Measurements from ENCODE around the gene TNIP1.

Gene TNIP1

GRCh38 chr5:151105561-151105960 lies 24.7 kb upstream of the TNIP1 start:
- no peak for DNase-seq (ENCODE audit: low spot score)

GRCh38 chr5:151104795-151105194 lies 24.0 kb upstream of the TNIP1 start:
- DNase-seq (ENCODE audit: low spot score): no peak

DNA sequence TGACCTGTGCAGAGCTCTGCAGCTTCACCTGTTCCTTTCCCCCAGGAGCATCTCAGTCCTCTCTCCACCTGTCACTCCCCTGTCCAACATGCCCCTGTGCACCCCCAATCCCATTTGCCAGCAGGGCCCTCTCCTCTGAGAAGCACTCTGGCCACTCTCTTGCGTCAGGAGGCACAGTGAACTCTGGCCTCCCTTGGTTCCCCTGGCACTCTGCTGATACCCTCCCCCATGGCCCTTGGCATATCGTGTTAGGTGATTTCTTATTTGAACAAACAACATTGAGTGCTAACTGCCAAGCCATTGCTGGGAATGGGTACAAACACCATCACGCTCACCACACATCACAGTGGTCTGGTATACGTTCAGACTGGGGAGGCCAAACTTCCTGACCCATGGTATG lies 20.9 kb upstream of the TNIP1 start:
- no peak for DNase-seq (ENCODE audit: low spot score)

- DNase-seq (ENCODE audit: low spot score): no peak
Observed at GRCh38 chr5:151101151-151101550, 20.3 kb upstream of the TNIP1 start.

DNA sequence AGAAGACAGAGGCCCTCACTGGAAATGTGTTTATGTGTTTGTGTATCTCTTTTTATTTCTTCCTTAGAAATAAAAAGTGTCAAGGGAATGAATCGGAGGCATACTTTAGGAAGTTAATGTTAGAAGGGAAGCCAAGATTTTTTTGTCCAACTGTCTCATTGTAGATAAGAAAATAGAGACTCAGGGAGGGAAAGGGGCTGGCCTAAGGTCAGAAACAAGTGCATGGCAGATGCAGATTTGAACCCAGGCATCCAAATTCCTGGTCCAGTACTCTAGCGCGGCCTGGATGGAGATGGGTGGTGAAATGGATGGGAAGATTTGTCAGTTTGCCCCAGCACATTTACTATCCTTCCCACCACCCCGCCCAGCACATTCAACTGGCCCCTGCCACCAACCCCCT lies 19.8 kb upstream of the TNIP1 start:
- no peak for DNase-seq (ENCODE audit: low spot score)

- DNase-seq (ENCODE audit: low spot score): no peak
Observed at GRCh38 chr5:151098768-151099121, 17.9 kb upstream of the TNIP1 start.

DNA sequence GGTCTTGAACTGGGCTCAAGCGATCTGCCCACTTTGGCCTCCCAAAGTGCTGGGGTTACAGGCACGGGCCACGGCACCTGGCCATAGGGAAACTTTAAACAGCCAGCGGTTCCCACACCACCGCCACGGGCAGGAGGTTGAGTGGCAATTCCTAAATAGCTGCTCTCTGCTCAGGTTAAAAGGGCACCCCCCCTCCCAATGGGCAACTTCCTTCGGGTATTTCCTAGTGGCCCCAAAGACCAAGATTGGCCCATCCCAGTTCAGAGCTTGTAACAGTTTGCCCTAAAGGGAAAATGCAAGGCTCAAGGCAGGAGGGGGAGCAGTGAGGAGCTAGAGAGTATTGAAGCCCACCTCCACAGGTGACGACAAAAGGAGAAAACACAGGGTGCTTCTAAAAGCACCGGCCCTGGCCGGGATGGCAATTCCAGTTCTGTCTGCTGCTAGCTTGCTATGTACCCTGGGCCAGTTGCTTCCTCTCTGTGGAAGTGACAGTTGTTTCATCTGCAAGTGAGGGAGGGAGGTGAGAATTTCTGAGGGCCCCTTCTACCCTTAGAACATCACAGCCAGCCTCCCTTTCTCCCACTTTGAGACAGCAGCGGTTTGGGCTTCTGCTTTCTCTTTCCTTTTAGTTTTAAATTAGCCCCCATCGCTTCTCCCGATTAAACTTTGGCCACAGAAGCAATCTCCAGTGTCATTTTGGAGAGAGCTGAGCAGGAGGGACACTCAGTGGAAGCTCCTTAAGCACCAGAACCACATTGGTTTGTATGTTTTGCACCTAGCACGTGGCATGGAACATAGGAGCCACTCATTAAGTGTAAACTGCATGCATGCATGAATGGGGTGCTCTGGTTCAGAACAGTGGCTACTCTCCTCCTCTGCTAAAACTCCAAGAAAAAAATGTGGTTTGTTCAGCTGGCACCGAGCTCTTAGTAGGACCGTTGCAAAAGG lies 17.3 kb upstream of the TNIP1 start:
- peak; percentile 31 for DNase-seq (ENCODE audit: low spot score)

- DNase-seq (ENCODE audit: low spot score): no peak
Observed at GRCh38 chr5:151097061-151097460, 16.2 kb upstream of the TNIP1 start.

DNA sequence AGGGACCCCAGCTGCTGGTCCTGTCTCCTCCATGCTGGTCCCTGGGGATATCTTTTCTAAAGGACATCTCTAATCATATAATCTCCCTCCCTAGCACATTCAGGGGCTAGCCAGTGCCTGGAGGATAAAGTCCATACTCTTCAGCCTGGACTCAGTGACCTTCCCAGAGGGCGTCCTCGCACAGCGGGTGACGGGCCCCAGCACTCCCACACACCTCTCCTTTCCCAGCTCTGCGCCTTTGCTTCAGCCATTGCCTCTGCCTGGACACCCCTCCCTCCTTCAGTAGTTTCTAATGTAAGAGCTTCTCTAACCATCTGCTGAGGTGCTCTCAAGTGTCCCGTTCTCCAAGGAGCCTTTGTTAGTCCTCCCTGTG lies 15.2 kb upstream of the TNIP1 start:
- no peak for DNase-seq (ENCODE audit: low spot score)

- no peak for DNase-seq (ENCODE audit: low spot score)
Observed at GRCh38 chr5:151095341-151096000, 14.6 kb upstream of the TNIP1 start.

DNA sequence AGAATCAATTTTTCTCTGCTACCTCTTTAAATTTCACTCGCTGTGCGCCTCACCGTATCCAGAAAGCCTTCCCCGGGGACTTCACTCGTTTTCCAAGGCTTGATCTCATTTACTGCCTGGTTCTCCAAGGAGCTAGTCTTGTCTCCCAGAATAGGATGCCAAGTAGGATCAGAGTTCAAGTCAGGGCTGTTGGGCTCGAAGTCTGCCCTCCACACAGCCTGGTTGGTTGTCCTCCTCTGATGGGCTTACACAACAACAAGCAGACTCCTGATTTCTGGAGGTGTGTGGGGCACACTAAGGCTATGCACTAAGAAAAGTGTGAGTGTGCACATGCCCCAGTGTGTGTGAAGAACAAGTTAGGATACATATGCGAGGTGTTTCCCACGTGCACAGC lies 14.0 kb upstream of the TNIP1 start:
- DNase-seq (ENCODE audit: low spot score): no peak

DNA sequence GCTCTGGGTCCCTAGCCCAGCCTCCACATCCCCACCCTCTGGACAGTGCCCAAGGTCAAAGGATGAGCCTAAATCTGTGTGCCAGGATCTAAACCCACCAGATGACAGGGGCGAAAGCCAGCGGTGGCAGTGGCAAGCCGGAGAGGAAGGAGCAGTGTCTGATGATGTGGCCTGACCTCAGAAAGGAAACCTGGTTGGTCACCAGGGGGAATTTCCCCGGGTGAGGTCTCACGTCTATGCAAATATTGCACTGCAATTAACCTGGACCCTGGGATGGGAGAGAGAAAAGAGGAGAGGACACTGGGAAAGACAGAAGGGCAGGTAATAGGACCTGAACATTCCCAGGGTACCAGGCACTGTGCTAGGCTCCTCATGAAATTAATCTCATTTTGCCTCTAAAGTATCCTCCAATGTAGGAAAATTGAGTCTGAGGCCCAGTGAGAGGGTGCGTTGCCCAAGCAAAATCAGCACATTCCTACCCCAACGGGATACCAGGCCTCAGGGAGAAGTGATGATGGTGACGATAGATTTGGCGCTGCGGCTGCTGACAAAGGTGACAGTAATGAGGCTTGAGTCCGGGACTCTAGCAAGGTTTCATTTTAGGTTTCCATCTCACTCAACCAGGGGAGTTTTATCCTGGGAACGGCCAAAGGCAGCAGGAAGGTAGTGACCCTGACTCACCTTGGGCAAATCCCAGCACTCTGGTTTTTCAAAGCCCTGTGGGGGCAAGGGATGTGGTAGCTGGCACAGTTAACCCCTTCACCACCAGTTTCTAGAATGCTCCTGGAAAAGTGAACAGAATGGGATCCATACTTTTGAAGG lies 13.4 kb upstream of the TNIP1 start:
- no peak for DNase-seq (ENCODE audit: low spot score)

- DNase-seq (ENCODE audit: low spot score): peak; percentile 41
Observed at GRCh38 chr5:151093476-151093889, 12.6 kb upstream of the TNIP1 start.

DNA sequence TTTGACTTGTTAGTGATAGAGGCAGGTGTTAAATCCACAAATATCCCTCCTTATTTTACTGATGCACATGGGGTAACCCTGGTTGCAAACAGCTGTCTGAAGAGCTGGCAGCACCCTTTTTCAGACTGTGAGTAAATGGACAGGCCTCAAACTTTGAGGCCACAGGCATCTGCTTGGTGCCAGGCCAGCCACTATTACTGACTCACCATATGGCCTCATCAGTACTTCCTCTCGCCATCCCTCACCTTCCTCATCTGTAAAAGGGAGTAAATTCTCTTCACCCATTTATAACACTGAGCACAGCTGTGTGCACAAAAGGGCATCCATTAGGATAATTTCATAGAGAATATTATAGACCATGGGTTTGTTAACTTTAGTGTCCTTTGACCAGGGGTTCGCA lies 11.9 kb upstream of the TNIP1 start:
- DNase-seq (ENCODE audit: low spot score): no peak

DNA sequence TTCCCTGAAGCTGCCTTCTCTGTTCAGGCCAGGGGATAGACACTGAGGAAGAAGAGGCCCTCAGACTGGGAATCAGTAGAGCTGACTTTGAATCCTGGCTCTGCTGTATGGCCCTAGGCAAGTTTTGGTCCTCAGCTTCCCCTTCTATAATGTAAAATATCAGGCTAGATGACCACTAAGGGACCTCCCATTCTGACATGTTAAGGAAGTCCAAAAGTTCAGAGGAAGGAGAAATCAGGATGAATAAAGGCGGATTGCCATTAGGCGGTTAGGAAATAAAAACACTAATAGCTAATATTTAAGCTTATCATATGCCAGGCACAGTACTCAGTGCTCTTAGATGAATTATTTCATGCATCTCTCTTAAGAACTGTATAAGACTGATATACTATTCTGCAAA lies 8.9 kb upstream of the TNIP1 start:
- DNase-seq (ENCODE audit: low spot score): no peak

DNA sequence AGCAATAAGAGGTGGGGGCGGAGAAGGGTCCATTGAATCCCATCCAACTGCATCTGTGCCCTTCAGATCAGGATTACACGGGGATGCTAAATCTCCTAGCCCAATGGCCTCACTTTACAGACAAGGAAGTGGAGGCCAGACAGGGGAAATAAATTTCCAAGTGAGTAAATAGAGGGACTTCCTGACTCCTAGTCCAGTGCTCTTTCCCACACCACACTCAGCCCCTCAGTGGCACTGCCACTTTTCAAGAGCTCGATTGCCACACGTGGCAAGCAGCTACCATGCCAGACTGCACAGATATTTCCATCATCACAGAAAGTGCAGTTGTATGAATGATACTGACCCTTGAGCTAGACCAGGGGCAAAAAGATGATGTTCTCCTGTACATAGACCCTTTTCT lies 8.2 kb upstream of the TNIP1 start:
- no peak for DNase-seq (ENCODE audit: low spot score)

GRCh38 chr5:151087486-151087885 lies 6.7 kb upstream of the TNIP1 start:
- no peak for DNase-seq (ENCODE audit: low spot score)

- DNase-seq (ENCODE audit: low spot score): no peak
Observed at GRCh38 chr5:151086905-151087360, 6.1 kb upstream of the TNIP1 start.

DNA sequence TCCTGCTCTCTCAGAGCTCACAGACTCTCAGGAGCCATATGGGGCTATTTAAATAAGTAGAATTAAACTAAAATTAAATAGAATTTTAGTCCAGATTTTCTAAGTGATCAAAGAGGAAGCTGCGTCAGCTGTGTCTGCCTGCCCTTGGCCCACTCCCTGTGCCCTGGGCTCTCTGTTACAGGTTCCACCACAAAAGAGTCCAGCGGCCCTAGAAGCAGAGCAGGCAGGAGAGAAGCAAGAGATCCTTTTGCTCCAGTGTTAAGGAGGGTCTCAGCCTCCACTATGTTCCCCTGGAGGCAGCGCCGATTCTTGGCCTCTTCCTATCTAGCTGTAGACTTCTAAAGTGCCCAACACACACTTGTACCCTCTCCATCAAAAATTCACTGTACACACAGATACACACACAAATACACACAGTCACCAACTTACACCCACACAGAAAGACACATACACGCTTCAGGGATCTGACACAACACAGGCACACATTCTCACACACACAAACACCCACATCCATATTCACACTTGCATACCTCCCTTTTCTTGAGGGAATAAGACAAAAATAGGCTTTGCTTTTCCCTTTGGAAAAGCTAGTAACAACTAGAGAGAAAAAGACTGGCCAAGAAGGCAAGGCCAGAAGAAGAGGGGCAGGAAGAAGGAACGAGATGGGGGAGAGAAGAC lies 5.5 kb upstream of the TNIP1 start:
- no peak for DNase-seq (ENCODE audit: low spot score)

- no peak for DNase-seq (ENCODE audit: low spot score)
Observed at GRCh38 chr5:151085517-151086041, 4.7 kb upstream of the TNIP1 start.

GRCh38 chr5:151084363-151084762 lies 3.5 kb upstream of the TNIP1 start:
- DNase-seq (ENCODE audit: low spot score): no peak

Data from pons (tissue), 1 donor.